ENCODE results near the gene ROBO1.

DNA sequence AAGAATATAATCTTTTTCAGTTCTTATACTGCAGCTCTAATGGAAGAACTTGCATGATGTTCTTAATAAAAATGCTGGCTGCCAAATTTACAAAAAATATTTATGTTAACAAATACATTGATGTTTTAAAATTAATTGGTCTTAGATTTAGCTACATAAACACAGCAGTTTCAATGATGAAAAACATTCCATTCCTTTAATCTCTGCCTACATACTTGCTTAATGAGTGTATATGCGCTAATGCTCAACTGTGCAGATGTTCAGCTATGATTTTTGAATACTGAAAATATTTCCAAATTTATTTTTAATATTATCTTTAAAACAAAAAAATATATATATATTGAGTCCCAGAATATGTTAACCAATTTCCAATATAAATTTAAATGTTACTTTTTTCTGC lies 867.4 kb downstream of the ROBO1 start:
- TF ChIP-seq, protein P1, sequence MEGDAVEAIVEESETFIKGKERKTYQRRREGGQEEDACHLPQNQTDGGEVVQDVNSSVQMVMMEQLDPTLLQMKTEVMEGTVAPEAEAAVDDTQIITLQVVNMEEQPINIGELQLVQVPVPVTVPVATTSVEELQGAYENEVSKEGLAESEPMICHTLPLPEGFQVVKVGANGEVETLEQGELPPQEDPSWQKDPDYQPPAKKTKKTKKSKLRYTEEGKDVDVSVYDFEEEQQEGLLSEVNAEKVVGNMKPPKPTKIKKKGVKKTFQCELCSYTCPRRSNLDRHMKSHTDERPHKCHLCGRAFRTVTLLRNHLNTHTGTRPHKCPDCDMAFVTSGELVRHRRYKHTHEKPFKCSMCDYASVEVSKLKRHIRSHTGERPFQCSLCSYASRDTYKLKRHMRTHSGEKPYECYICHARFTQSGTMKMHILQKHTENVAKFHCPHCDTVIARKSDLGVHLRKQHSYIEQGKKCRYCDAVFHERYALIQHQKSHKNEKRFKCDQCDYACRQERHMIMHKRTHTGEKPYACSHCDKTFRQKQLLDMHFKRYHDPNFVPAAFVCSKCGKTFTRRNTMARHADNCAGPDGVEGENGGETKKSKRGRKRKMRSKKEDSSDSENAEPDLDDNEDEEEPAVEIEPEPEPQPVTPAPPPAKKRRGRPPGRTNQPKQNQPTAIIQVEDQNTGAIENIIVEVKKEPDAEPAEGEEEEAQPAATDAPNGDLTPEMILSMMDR (IDR thresholded peaks at IDR 0.05; ENCODE audit: insufficient read depth, low read length, poor library complexity, severe bottlenecking), result no peak
- no peak for TF ChIP-seq EZH2phosphoT487 (conservative IDR thresholded peaks at IDR 0.05; ENCODE audit: low read length)
